ENCODE data around the gene SZT2. TPM values are rescaled to one million over a fixed set of nuclear protein-coding genes. Genes with fewer than 3 reads are reported as not detected.

The SZT2 gene
- polyA plus RNA-seq, 1 experiment, result 9.4 TPM

DNA sequence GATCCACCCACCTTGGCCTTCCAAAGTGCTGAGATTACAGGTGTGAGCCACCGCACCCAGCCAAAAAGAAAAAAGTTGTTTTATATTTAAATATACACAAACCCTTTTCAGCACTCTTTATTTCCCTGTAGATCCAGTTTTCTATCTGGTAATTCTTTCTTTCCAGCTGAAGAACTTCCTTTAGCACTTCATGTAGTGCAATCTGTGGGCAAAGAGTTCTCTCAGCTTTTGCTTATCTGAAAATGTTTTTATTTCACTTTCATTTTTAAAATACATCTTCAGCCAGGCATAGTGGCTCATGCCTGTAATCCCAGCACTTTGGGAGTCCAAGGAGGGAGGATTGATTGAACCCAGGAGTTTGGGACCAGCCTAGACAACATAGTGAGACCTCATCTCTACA lies 92.5 kb downstream of the SZT2 start:
- H3K27me3 ChIP-seq (ENCODE audit: control insufficient read depth, insufficient read depth, low read length), result no peaks in the 10 kb centered on the region
- H3K27ac ChIP-seq (ENCODE audit: low read depth, low read length), result no peak overlapping the region
- peaks cover under 1% of the 10 kb centered on the region; the same call in 1 of the 2 replicates for H3K9me3 ChIP-seq (ENCODE audit: control insufficient read depth, insufficient read depth, low read length)
- CTCF ChIA-PET, result interaction anchor here (1.2 to 1.3 kb wide), 2 partner anchors 48 to 255 kb away, joined by 4 read pairs; no protein-coding TSS in a partner anchor
- DNase-seq (ENCODE audit: low read depth, low spot score), result no peak
- no peak overlapping the region for H3K4me3 ChIP-seq (ENCODE audit: low read depth, low read length)
- POLR2A ChIA-PET, result no interaction called here
- TF ChIP-seq, protein P1, sequence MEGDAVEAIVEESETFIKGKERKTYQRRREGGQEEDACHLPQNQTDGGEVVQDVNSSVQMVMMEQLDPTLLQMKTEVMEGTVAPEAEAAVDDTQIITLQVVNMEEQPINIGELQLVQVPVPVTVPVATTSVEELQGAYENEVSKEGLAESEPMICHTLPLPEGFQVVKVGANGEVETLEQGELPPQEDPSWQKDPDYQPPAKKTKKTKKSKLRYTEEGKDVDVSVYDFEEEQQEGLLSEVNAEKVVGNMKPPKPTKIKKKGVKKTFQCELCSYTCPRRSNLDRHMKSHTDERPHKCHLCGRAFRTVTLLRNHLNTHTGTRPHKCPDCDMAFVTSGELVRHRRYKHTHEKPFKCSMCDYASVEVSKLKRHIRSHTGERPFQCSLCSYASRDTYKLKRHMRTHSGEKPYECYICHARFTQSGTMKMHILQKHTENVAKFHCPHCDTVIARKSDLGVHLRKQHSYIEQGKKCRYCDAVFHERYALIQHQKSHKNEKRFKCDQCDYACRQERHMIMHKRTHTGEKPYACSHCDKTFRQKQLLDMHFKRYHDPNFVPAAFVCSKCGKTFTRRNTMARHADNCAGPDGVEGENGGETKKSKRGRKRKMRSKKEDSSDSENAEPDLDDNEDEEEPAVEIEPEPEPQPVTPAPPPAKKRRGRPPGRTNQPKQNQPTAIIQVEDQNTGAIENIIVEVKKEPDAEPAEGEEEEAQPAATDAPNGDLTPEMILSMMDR (IDR thresholded peaks at IDR 0.05; ENCODE audit: low read depth, low read length), result no peak

DNA sequence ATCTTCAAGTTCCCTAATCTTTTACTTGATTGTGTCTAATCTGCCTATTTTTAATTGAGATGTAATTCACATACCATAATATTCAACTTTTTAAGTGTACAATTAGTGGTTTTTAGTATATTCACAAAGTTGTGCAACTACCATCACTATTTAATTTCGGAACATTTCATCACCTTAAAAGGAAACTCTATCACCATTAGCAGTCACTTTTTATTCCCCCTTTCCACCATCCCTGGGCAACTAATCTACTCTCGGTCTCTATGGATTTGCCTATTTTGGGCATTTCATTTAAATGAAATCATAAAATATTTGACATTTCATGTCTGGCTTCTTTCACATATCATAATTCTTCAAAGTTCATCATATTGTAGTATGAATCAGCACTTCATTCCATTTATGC lies 94.7 kb downstream of the SZT2 start:
- no peaks in the 10 kb centered on the region for H3K27me3 ChIP-seq (ENCODE audit: control insufficient read depth, insufficient read depth, low read length)
- ChIA-PET CTCF (interaction anchor here (0.9 kb wide), 1 partner anchor 45 kb away, joined by 4 read pairs; no protein-coding TSS in a partner anchor), POLR2A (no interaction called here)
- no peak overlapping the region for H3K4me3 ChIP-seq (ENCODE audit: low read depth, low read length)
- TF ChIP-seq, protein P1 (IDR thresholded peaks at IDR 0.05; ENCODE audit: low read depth, low read length), result no peak
- H3K9me3 ChIP-seq (ENCODE audit: control insufficient read depth, insufficient read depth, low read length), result peaks cover 3% of the 10 kb centered on the region; the same call in 1 of the 2 replicates
- H3K27ac ChIP-seq (ENCODE audit: low read depth, low read length), result no peak overlapping the region
- no peak for DNase-seq (ENCODE audit: low read depth, low spot score)

DNA sequence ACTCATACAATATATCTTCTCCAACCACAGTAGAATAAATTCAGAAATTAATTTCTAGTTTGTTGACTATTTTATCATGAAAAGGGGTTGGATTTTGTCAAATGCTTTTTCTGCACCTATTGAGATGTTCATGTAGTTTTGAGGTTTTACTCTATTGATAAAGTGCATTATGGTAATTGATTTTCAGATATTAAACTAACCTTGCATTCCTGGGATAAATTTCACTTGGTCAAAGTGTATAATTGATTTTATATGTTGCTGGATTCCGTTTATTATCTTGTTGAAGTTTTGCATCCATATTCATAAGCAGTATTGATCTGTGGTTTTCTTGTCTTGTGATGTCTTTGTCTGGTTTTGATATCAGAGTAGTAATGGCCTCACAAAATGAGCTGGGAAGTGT lies 98.5 kb downstream of the SZT2 start:
- DNase-seq (ENCODE audit: low read depth, low spot score), result no peak
- TF ChIP-seq, protein P1 (IDR thresholded peaks at IDR 0.05; ENCODE audit: low read depth, low read length), result no peak
- CTCF ChIA-PET, result no interaction called here
- H3K4me3 ChIP-seq (ENCODE audit: low read depth, low read length), result no peak overlapping the region
- POLR2A ChIA-PET, result no interaction called here
- peaks cover 21% of the 10 kb centered on the region for H3K9me3 ChIP-seq (ENCODE audit: control insufficient read depth, insufficient read depth, low read length)
- no peaks in the 10 kb centered on the region for H3K27me3 ChIP-seq (ENCODE audit: control insufficient read depth, insufficient read depth, low read length)
- no peak overlapping the region for H3K27ac ChIP-seq (ENCODE audit: low read depth, low read length)

DNA sequence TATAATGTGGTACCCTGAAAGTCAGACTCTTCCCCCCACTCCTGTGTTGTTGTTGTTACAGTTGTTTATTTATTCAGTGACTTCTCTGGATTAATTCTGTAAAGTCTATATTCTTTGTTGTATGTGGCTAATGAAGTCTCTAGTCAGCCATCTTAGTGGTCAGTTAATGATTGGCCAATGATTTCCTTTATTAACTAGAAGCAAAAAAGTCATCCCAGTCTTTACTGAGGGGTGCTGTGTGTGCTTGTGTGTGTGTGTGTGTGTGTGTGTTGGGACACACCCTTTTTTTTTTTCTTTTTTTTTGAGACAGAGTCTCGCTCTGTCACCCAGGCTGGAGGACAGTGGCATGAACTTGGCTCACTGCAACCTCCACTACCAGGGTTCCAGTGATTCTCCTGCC lies 101.4 kb downstream of the SZT2 start:
- POLR2A ChIA-PET, result no interaction called here
- peaks cover 21% of the 10 kb centered on the region for H3K9me3 ChIP-seq (ENCODE audit: control insufficient read depth, insufficient read depth, low read length)
- TF ChIP-seq, protein P1 (IDR thresholded peaks at IDR 0.05; ENCODE audit: low read depth, low read length), result no peak
- H3K4me3 ChIP-seq (ENCODE audit: low read depth, low read length), result no peak overlapping the region
- CTCF ChIA-PET, result interaction anchor here (1.2 kb wide), 1 partner anchor 9 kb away, joined by 4 read pairs; no protein-coding TSS in a partner anchor
- H3K27ac ChIP-seq (ENCODE audit: low read depth, low read length), result no peak overlapping the region
- no peaks in the 10 kb centered on the region for H3K27me3 ChIP-seq (ENCODE audit: control insufficient read depth, insufficient read depth, low read length)
- no peak for DNase-seq (ENCODE audit: low read depth, low spot score)

DNA sequence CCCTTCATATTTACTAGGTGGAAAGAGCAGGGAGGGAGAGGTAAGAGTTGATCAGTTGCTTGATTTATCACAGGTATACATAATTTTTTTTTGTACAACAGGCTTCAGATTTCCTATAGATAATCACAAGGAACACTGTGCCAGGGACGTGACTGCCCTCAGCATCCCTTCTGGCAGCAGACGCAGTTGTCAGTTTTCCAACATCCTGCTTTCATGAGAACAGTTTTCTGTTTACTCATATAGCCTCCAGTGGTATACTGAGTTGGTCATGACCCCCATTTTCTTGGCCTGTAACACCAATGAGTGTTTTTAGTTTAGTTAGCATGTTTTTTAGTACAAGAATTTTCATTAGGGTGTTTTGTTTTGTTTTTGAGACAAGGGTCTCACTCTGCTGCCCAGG lies 103.1 kb downstream of the SZT2 start:
- no peak overlapping the region for H3K27ac ChIP-seq (ENCODE audit: low read depth, low read length)
- peaks cover 18% of the 10 kb centered on the region for H3K9me3 ChIP-seq (ENCODE audit: control insufficient read depth, insufficient read depth, low read length)
- TF ChIP-seq, protein P1 (IDR thresholded peaks at IDR 0.05; ENCODE audit: low read depth, low read length), result no peak
- no peaks in the 10 kb centered on the region for H3K27me3 ChIP-seq (ENCODE audit: control insufficient read depth, insufficient read depth, low read length)
- POLR2A ChIA-PET, result no interaction called here
- DNase-seq (ENCODE audit: low read depth, low spot score), result no peak
- CTCF ChIA-PET, result no interaction called here
- no peak overlapping the region for H3K4me3 ChIP-seq (ENCODE audit: low read depth, low read length)

All from AG04450 (cell line).